Measurements from ENCODE around the gene ATRNL1. TPM values are rescaled to one million over a fixed set of nuclear protein-coding genes. Genes with fewer than 3 reads are reported as not detected.

The ATRNL1 gene
- total RNA-seq, 1 donor from 2014 or later: 0.93 TPM

DNA sequence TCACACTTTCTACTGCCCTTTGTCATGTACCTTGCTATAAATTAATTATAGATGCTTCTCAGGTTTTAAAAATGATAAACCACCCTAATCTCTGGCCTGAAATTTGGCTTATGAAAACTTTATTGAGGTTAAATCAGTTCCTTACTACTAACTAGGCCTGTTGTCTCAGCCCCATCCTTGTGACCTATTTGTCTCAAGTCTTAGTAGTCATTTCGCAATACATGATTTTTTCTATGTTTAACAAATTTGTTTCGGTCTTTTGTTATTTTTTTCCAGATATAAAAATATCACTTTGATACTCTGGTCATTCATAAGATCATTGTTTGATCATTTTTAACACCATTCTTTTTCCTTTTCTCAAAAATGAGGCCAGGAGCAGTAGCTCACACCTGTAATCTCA is 768.3 kb downstream of the ATRNL1 start:
- TF ChIP-seq, protein P1, sequence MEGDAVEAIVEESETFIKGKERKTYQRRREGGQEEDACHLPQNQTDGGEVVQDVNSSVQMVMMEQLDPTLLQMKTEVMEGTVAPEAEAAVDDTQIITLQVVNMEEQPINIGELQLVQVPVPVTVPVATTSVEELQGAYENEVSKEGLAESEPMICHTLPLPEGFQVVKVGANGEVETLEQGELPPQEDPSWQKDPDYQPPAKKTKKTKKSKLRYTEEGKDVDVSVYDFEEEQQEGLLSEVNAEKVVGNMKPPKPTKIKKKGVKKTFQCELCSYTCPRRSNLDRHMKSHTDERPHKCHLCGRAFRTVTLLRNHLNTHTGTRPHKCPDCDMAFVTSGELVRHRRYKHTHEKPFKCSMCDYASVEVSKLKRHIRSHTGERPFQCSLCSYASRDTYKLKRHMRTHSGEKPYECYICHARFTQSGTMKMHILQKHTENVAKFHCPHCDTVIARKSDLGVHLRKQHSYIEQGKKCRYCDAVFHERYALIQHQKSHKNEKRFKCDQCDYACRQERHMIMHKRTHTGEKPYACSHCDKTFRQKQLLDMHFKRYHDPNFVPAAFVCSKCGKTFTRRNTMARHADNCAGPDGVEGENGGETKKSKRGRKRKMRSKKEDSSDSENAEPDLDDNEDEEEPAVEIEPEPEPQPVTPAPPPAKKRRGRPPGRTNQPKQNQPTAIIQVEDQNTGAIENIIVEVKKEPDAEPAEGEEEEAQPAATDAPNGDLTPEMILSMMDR (IDR thresholded peaks at IDR 0.05): no peak
- ATAC-seq: no peak
- Histone ChIP-seq H3K27me3 (no peaks in the 10 kb centered on the region), H3K4me1 (no peaks in the 10 kb centered on the region), H3K4me3 (no peak overlapping the region), H3K9me3 (no peaks in the 10 kb centered on the region), H3K36me3 (no peaks in the 10 kb centered on the region), H3K27ac (no peak overlapping the region)
- DNase-seq: no peak
- intact Hi-C loops (cut with DNase I): no loop called here

DNA sequence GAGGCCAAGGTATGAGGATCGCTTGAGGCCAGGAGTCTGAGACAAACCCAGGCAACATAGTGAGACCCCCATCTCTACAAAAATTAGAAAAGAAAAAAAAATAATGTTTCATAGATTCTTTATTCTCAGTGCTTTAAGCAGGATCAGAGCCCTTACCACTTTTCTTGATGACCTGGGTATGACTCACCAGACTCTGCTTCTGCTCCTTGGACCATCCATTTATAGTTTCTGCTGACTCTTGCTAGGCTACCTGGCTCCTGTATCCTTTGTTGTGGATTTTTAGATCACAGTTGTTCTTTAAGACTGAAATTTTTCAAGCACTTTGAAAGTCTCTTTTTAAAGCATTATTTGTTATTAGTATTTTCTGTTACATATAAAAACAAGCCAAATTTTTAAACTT is 768.7 kb downstream of the ATRNL1 start:
- TF ChIP-seq, protein P1 (IDR thresholded peaks at IDR 0.05): no peak
- H3K27me3 ChIP-seq: no peaks in the 10 kb centered on the region
- ATAC-seq (no peak), DNase-seq (no peak)
- no peaks in the 10 kb centered on the region for H3K9me3 ChIP-seq
- H3K36me3 ChIP-seq: no peaks in the 10 kb centered on the region
- intact Hi-C loops (cut with DNase I): no loop called here
- no peak overlapping the region for H3K27ac ChIP-seq
- no peak overlapping the region for H3K4me3 ChIP-seq
- no peaks in the 10 kb centered on the region for H3K4me1 ChIP-seq

DNA sequence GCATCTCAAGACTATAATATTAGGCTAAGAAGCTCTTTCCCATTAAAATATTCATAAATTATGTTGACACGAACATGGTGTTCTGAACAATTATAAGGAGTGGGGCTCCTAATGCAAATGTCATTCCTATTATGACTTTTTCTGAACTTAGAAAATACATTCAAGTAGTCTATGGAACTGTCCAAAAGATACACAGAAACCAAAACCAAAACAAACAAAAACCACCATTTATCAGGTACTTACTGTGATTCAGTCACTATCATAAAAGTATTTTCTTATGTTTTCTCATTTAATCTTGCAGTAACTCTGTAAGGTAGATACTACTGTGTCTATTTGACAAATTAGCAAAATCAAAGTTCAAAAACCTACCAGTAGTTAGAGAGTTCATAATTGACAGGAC is 773.0 kb downstream of the ATRNL1 start:
- intact Hi-C loops (cut with DNase I): no loop called here

DNA sequence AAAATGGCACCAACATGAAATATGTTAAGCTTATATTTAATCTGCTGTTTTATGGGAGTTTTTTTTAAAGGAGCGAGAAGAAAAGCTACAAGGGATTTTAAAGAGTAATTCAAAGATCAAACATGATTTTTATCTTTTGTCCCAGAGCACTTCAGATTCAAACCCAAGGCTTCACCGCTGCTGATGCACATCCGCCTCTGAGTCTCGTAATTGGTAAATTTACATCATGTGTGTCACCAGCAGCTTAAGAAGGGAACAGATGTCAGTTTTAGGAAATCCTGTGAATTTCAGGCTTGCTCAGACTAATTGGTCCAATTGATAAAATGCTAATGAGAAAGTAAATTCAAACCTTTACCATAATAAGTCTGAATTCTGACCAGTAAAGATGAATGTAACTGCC is 773.5 kb downstream of the ATRNL1 start:
- no peak for DNase-seq

More for the DNA sequence above, 773.0 kb downstream of the ATRNL1 start:
- H3K4me1 ChIP-seq: no peaks in the 10 kb centered on the region
- H3K36me3 ChIP-seq: no peaks in the 10 kb centered on the region
- H3K27me3 ChIP-seq: no peaks in the 10 kb centered on the region
- H3K9me3 ChIP-seq: no peaks in the 10 kb centered on the region
- no peak overlapping the region for H3K4me3 ChIP-seq
- no peak for ATAC-seq
- H3K27ac ChIP-seq: no peak overlapping the region
- TF ChIP-seq, protein P1 (IDR thresholded peaks at IDR 0.05): no peak
- DNase-seq: no peak

DNA sequence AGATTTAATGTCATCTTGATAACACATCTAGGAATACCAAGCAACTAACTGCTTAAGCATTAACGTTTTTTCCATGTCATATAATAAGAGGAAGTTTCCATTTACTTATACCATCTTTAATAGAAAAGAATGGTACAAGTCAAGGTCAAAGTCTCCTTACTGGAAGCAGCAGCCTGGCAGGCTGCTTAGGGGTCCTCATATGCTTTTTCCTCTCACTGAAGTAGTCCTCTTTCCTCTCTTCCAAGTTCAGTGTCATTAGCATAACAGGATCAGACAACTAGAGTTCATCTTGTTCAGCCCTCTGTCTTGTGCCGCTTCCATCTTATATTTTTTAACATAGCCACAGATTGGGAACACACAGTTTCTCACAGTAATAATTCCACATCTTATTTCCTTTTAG is 774.1 kb downstream of the ATRNL1 start:
- intact Hi-C loops (cut with DNase I): no loop called here
- Histone ChIP-seq H3K27me3 (no peaks in the 10 kb centered on the region), H3K4me3 (no peak overlapping the region), H3K36me3 (no peaks in the 10 kb centered on the region), H3K4me1 (no peaks in the 10 kb centered on the region), H3K9me3 (no peaks in the 10 kb centered on the region), H3K27ac (no peak overlapping the region)
- no peak for DNase-seq
- TF ChIP-seq, protein P1 (IDR thresholded peaks at IDR 0.05): no peak
- ATAC-seq: no peak

More for the DNA sequence above, 773.5 kb downstream of the ATRNL1 start:
- H3K27ac ChIP-seq: no peak overlapping the region
- H3K27me3 ChIP-seq: no peaks in the 10 kb centered on the region
- no peak for ATAC-seq
- no peaks in the 10 kb centered on the region for H3K36me3 ChIP-seq
- no peaks in the 10 kb centered on the region for H3K4me1 ChIP-seq
- TF ChIP-seq, protein P1 (IDR thresholded peaks at IDR 0.05): no peak
- H3K4me3 ChIP-seq: no peak overlapping the region
- intact Hi-C loops (cut with DNase I): no loop called here
- H3K9me3 ChIP-seq: no peaks in the 10 kb centered on the region

DNA sequence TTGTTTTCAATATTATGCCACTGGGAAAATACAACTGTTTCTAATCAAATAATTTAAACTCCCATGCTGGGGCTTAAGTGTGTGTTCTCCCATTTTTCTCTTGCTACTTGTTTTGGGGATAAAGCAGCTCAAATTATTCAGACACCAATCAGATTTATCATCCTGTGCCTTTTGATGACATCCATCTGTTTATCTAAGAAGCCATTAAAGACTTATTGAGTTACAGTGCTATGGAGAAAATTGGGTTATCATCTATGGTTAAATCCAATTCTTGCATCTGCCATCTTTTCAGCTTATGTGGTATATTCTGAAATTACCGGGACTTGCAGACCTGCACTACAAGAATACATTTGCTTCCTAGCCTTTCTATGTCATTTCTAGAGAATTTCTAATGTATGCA is 778.7 kb downstream of the ATRNL1 start:
- DNase-seq (no peak), ATAC-seq (no peak)
- no peaks in the 10 kb centered on the region for H3K36me3 ChIP-seq
- H3K27me3 ChIP-seq: no peaks in the 10 kb centered on the region
- intact Hi-C loops (cut with DNase I): no loop called here
- TF ChIP-seq, protein P1 (IDR thresholded peaks at IDR 0.05): no peak
- no peaks in the 10 kb centered on the region for H3K4me1 ChIP-seq
- H3K4me3 ChIP-seq: no peak overlapping the region
- H3K27ac ChIP-seq: no peak overlapping the region
- no peaks in the 10 kb centered on the region for H3K9me3 ChIP-seq
